Activated CD8-positive, alpha-beta memory T cell treated with anti-CD3 and anti-CD28 coated beads for 36 hours (primary cell): ENCODE data around the gene PCNP. TPM values are rescaled to one million over a fixed set of nuclear protein-coding genes. Genes with fewer than 3 reads are reported as not detected.
"Not testable (repeated sequence)": the region's sequence is repeated elsewhere in the genome, so short reads cannot be mapped to it uniquely, and the experiment has no call there.

ENCODE experiments used
- CTCF ChIA-PET: fragments of 350-600 bp; sonication (Branson Sonifier 250); formaldehyde crosslinking; loops from one replicate; lab custom pipeline; 2021; ENCODE audit warnings: antibody characterized with exemption; lab: Charles Lee
- POLR2A ChIA-PET: fragments of 350-600 bp; sonication (Branson Sonifier 250); formaldehyde crosslinking; loops from one replicate; lab custom pipeline; 2021; ENCODE audit warnings: antibody characterized with exemption; lab: Charles Lee
- total RNA-seq, 2 experiments: library from RNA; stranded (reverse); gene quantifications; one replicate each; pipeline ENCODE4 v1.2.3, GENCODE V29; 2021

PCNP gene
- total RNA-seq, 2 experiments from 2014 or later: 182 to 192 TPM

- ChIA-PET CTCF (no interaction called here), POLR2A (no interaction called here)
Measured at GRCh38 chr3:101623656-101624055, 49.7 kb downstream of the PCNP start.

GRCh38 chr3:101624857-101625256 is 50.9 kb downstream of the PCNP start:
- ChIA-PET POLR2A (no interaction called here), CTCF (interaction anchor here (0.7 kb wide), 1 partner anchor 1140 kb away, joined by 3 read pairs; no protein-coding TSS in a partner anchor)

DNA sequence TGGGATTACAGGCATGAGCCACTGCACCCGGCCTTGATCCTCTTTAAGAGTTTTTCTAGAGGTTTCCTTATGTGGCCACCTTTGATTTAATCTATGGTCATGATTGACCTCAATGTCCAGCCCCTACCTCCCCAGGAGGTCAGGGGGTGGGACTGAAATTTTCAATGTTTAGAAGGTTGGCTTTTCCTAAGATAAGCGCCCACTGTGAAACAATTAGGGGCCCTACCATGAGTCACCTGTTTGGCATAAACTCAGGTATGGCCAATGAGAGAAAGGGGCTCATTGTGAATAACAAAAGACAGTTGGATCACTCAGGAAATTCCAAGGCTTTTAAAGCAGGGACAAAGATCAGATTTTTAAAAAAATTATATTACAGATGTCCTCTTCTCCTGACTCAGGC is 51.9 kb downstream of the PCNP start:
- ChIA-PET POLR2A (no interaction called here), CTCF (no interaction called here)

GRCh38 chr3:101629219-101629618 is 55.2 kb downstream of the PCNP start:
- POLR2A ChIA-PET: no interaction called here
- CTCF ChIA-PET: no interaction called here

- ChIA-PET CTCF (no interaction called here), POLR2A (no interaction called here)
Measured at GRCh38 chr3:101631098-101631796, 57.3 kb downstream of the PCNP start.

GRCh38 chr3:101631959-101632358 is 58.0 kb downstream of the PCNP start:
- CTCF ChIA-PET, POLR2A ChIA-PET: not testable (repeated sequence)

GRCh38 chr3:101632586-101632985 is 58.6 kb downstream of the PCNP start:
- POLR2A ChIA-PET: interaction anchor here (0.6 kb wide), 1 partner anchor 41 kb away, joined by 4 read pairs; no protein-coding TSS in a partner anchor

GRCh38 chr3:101633186-101633585 is 59.2 kb downstream of the PCNP start:
- ChIA-PET CTCF (no interaction called here), POLR2A (no interaction called here)

More at GRCh38 chr3:101632586-101632985, 58.6 kb downstream of the PCNP start:
- CTCF ChIA-PET: no interaction called here

GRCh38 chr3:101634591-101635196 is 60.7 kb downstream of the PCNP start:
- CTCF ChIA-PET: no interaction called here
- POLR2A ChIA-PET: no interaction called here

GRCh38 chr3:101635345-101635744 is 61.4 kb downstream of the PCNP start:
- POLR2A ChIA-PET: no interaction called here
- CTCF ChIA-PET: no interaction called here

DNA sequence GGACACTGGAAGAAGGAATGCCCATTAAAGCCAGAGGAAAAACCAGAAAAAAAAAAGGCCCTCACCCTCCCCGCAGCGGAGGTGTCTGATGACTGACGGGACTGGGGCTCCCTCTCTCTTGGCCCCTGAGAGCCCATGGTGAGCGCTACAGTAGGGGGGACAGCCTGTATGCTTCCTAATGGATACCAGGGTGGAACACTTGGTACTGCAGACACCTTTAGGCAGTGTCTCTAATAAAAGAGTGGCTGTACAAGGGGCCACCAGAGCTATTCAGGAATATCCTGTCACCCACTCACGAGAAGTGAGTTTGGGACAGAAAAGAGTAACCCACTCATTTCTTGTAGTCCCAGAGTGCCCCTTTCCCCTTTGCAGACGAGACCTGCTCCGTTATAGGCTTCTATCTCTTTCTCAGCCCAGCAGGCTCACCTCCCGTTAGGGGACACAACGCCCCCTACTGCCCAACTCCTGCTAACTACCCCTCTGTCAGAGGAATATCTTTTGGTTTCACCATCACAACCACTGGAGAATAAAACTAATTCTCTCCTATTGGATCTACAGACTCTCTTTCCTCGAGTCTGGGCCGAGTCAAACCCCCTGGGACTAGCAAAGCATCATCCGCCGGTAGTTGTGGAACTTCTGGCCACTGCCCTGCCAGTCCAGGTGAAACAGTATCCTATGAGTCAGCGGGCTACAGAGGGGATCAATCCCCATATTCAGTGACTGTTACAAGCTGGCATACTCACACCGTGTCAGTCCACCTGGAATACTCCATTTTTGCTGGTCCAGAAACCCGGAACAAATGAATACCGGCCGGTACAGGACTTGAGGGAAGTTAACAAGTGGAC is 62.2 kb downstream of the PCNP start:
- ChIA-PET POLR2A (no interaction called here), CTCF (interaction anchor here (1.1 kb wide), 1 partner anchor 36 kb away, joined by 3 read pairs; no protein-coding TSS in a partner anchor)

DNA sequence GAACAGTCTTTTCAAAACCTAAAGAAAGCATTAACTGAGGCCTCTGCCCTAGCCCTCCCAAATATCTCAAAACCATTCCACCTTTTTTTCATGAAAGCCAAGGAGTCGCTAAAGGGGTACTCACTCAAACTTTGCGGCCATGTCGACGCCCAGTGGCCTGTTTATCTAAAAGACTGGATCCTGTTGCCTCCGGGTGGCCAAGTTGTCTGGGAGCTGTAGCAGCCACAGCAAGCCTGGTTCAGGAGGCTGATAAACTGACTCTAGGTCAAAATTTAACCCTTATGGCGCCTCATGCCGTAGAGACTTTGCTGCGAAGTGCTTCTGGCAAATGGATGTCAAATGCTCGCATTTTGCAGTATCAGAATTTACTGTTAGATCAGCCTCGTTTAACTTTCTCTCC is 63.5 kb downstream of the PCNP start:
- ChIA-PET POLR2A (no interaction called here), CTCF (interaction anchor here (1.1 kb wide), 1 partner anchor 37 kb away, joined by 3 read pairs; no protein-coding TSS in a partner anchor)

- POLR2A ChIA-PET: no interaction called here
- CTCF ChIA-PET: no interaction called here
Measured at GRCh38 chr3:101638261-101638745, 64.3 kb downstream of the PCNP start.

DNA sequence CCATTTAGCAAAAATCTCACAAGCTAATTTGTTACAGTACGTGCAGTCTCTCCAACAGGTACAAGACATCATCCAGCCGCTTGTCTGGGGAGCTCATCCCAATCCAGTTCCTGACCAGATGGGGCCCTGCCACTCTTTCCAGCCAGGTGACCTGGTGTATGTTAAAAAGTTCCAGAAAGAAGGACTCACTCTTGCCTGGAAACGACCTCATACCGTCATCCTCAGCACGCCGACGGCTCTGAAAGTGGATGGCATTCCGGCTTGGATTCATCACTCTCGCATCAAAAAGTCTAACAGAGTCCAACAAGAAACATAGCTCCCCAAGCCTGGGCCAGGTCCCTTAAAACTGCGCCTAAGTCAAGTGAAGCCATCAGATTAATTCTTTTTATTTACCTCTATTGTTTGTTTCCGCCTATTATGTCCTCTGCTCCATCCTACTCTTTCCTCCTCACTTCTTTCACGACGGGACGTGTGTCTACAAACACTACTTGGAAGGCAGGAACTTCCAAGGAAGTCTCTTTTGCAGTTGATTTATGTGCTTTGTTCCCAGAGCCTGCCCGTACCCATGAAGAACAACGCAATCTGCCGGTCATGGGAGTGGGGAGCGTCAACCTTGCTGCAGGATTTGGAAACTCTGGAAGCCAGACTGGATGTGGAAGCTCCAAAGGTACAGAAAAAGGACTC is 65.4 kb downstream of the PCNP start:
- ChIA-PET CTCF (no interaction called here), POLR2A (no interaction called here)

GRCh38 chr3:101640256-101640655 is 66.3 kb downstream of the PCNP start:
- CTCF ChIA-PET: interaction anchor here (0.6 kb wide), 1 partner anchor 54 kb away, joined by 5 read pairs; no protein-coding TSS in a partner anchor
- POLR2A ChIA-PET: no interaction called here

GRCh38 chr3:101641397-101642115 is 67.6 kb downstream of the PCNP start:
- CTCF ChIA-PET: not testable (repeated sequence)
- POLR2A ChIA-PET: interaction anchor here (0.8 kb wide), 1 partner anchor 92 kb away, joined by 11 read pairs; no protein-coding TSS in a partner anchor

DNA sequence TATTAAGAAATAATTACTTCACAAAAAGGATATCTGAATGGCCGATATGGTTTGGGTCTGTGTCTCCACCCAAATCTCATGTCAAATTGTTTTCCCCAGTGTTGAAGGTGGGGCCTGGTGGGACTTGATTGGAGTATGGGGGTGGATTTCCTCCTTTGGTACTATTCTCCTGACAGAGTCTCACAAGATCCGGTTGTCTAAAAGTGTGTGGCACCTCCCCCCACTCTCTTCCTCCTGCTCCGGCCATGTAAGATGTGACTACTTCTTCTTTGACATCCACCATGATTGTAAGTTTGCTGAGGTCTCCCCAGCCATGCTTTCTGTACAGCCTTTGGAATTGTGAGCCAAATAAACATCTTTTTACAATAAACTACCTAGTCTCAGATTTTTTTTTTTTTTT is 68.5 kb downstream of the PCNP start:
- ChIA-PET POLR2A (no interaction called here), CTCF (no interaction called here)

- ChIA-PET CTCF (no interaction called here), POLR2A (no interaction called here)
Measured at GRCh38 chr3:101643009-101643844, 69.2 kb downstream of the PCNP start.
